GM19238 (cell line): ENCODE measurements around the gene PCNX3.

ENCODE experiments used
- DNase-seq: peaks from one replicate; pipeline ENCODE4 v3.0.0; 2011; ENCODE audit warnings: low spot score; ENCODE audit not compliant: insufficient read length

Gene PCNX3

GRCh38 chr11:65618763-65619162 is 3.2 kb downstream of the PCNX3 start:
- DNase-seq, result no peak

- DNase-seq, result no peak
These were observed 3.8 kb downstream of the PCNX3 start for GRCh38 chr11:65619281-65619928.

- no peak for DNase-seq
These were observed 5.1 kb downstream of the PCNX3 start for GRCh38 chr11:65620666-65621065.

DNA sequence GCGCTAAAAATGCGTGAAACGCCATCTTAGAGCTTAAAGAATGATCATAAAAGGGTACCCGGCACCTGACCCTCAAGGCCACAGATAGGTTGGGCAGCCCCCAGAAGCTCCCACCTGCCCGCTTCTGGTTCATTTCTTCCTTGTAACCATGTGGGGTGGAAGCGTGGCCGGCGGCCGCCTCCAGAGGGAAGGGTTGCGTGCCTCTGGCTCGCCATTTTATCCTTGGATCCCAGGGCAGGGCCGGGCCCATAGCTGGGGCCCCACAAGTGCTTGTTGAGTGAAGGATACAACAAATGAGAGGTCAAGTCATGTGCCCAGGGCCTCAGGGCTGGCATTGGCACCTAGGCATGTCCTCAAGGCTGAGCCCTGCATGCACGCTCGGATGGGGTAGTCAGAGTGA is 5.9 kb downstream of the PCNX3 start:
- no peak for DNase-seq

DNA sequence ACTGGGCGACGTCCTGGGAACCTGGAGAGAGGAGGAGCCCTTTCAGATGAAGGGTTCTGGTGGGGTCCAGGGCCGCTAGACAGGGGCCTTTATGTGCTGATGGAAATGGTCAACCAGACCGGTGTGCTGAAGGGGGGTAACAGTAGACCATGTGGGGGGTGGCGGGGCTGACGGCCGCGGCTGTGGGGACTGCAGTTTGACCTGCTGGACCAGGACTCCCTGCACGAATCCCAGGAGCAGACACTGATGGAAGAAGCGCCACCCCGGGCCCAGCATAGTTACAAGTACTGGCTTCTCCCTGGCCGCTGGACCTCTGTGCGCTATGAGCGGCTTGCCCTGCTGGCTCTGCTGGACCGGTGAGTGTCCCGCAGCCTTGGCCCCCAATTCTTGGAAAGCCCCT is 6.4 kb downstream of the PCNX3 start:
- DNase-seq, result no peak

DNA sequence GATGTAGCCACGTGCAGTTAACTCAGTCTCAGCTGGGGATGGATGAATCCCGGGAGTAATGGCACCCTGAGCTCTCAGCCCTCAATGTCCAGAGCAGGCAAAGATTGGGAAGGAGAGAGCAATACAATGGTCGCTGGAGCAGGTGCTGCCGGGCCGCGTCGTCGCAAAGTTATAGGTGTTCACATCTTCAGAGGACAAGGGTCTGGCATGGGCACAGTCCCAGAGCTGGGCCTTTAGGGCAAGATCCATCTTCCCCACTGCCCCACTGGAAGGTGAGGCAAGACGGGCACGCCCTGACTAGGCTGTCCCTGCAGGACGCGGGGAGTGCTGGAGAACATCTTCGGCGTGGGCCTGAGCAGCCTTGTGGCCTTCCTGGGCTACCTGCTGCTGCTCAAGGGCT is 7.6 kb downstream of the PCNX3 start:
- DNase-seq, result no peak

GRCh38 chr11:65623852-65624616 is 8.5 kb downstream of the PCNX3 start:
- no peak for DNase-seq

GRCh38 chr11:65624931-65625627 is 9.5 kb downstream of the PCNX3 start:
- DNase-seq, result no peak

DNA sequence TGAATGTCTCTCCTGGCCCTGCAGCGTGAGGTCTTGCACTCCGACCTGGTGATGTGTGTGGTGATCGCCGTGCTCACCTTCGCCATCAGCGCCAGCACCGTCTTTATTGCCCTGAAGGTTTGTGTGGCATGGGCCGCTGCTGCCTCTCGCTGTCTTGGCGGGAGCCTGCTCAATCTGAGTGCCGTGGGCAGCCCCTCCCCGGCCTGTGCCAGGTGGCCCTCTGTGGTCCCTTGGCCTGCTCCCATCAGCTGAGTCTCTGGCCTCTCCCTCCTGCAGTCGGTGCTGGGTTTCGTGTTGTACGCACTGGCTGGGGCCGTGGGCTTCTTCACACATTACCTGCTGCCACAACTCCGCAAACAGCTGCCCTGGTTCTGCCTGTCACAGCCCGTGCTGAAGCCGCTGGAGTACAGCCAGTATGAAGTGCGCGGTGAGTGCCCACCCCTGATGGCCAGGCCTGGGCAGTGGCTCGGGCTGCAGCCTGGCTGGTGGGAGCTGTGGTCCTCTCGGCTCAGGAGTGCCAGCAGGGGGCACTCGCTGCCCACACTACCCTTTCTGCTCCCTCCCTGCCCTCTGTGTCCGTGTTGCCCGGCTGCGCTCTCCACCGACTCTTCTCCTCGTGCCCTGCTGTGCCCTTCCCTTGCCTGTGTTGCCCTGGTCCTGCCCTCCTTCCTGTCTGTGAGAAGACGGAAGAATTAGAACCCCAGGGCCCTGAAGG is 10.2 kb downstream of the PCNX3 start:
- DNase-seq, result peak; percentile 75

DNA sequence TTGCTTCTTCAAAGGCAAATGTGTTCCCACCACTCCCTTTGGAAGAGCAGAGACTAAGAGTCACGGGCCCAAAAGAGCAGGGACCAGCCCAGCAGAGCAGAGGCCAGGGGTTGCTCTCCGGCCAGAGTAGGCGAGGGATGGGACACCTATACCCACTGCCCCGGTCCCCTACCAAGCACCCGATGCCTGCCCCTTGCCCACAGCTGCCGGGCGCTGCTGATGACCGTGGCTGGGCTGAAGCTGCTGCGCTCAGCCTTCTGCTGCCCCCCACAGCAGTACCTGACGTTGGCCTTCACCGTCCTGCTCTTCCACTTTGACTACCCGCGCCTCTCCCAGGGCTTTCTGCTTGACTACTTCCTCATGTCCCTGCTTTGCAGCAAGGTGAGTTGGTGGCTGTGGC is 11.6 kb downstream of the PCNX3 start:
- no peak for DNase-seq

DNA sequence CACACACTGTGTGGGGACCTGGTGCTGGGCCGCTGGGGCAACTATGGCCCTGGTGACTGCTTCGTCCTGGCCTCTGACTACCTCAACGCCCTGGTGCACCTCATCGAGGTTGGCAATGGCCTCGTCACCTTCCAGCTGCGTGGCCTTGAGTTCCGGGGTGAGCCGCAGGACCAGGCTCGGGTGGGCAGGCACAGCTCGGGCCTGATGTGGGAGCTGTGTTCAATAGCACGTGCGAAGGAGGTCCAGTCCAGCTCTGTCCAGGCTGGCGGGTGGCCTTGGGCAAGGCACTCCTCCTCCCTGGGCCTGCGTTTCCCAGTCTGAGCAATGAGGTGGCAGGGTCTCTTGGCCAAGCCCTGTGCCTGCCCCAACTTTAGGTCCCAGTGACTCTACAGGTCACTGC is 14.0 kb downstream of the PCNX3 start:
- no peak for DNase-seq

GRCh38 chr11:65630215-65630614 is 14.6 kb downstream of the PCNX3 start:
- no peak for DNase-seq

- DNase-seq, result no peak
These were observed 18.0 kb downstream of the PCNX3 start for GRCh38 chr11:65633390-65634108.

DNA sequence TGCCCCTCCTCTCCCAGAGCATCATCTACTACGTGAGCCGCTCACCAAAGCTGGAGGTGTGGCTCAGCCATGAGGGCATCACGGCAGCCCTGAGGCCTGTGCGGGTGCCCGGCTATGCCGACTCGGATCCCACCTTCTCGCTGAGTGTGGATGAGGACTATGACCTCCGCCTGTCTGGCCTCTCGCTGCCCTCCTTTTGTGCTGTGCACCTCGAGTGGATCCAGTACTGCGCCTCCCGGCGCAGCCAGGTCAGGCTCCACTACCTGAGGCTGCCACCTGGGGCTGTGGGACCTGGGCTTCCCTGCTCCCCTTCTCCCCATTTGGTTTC is 18.5 kb downstream of the PCNX3 start:
- no peak for DNase-seq

- no peak for DNase-seq
These were observed 18.9 kb downstream of the PCNX3 start for GRCh38 chr11:65634440-65634839.

GRCh38 chr11:65634905-65635731 is 19.5 kb downstream of the PCNX3 start:
- DNase-seq, result no peak

GRCh38 chr11:65636108-65637031 is 20.8 kb downstream of the PCNX3 start:
- DNase-seq, result no peak

- no peak for DNase-seq
These were observed 21.5 kb downstream of the PCNX3 start for GRCh38 chr11:65637032-65637557.

DNA sequence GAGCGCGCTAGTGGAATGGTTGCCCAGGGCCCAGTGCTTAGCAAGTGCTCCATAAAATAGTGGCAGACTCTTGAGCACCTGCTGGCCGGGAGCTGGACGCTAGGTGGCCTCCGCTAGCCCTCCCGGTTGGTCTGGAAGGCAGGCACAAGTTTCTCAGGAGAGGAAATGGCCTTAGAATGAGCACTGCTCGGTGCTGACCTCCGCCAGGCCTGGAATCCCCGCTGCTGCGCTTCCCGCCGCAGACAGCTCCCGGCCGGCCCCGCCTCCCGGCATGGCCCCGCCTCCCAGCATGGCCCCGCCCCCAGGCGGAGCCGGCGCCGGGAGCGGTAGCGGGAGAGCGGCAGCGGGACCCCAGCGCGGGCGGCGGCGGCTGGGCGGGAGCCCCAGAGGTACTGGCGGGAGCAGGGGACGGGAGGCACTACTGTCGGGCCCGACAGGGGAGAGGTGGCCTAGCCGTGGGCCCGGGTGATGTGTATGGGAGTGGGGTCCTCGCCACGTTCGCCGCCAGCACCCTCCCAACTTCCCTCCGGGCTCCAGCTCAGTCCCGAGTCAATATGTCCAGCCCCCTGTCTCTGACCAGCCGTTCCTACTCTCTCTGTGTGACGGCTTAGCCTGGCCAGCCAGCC is 22.3 kb downstream of the PCNX3 start, which contains the start of gene SIPA1:
SIPA1 (plus strand) TSS at position 308 of the 626 bp plus-strand sequence. CDS start 2,821 bp downstream, outside the sequence.
- peak; percentile 79 for DNase-seq
